NCI-H82 treated with DMSO at 0.1 percent for 48 hours (cell line): ENCODE measurements around the gene TNFSF12.

Experiments used
- DNase-seq: peaks from one replicate; lab custom pipeline; 2025; ENCODE audit not compliant: unreplicated experiment; lab: John Stamatoyannopoulos, UW

Gene TNFSF12

DNA sequence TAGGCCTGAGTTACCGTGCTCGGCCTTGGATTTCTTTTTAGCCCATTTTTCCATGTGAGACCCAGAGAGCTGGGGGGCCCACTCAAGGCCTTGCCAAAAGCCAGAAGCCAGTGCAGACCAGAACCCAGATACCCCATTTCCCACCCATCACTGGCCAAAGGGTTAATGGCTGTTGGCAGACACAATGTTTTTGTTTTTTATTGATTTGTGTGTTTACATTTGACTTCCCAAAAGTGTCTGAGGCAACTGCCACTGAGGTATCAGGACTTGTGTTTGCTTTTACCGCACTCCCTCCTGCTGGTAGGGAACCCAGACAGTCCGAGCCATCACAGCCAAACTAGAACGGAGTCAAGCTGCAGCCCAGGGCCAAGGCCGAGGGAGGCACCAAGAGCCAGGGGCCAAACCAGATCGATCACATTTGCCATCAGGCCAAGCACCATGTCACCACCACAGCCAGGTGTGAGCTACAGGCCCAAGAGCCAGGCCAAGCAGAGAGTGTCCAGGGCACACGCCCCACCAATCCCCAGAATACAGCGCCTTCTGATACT lies 7.7 kb upstream of the TNFSF12 start:
- no peak for DNase-seq

DNA sequence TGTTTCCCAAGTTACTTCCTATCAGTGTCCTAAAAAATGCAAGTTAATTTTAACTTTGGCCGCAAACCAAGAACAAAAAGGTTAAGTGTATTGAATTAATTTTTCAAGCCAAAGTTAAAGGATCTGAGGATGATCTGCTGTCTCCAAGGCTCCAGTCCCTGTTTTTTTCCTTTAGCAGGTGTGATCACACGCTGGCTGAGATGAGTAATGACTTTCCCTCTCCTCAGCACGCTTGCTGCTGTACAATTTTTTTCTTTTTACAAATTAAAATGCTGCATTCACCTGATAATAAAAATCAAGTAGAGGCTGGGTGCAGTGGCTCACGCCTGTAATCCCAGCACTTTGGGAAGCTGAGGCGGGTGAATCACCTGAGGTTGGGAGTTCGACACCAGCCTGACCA lies 3.9 kb upstream of the TNFSF12 start:
- no peak for DNase-seq

DNA sequence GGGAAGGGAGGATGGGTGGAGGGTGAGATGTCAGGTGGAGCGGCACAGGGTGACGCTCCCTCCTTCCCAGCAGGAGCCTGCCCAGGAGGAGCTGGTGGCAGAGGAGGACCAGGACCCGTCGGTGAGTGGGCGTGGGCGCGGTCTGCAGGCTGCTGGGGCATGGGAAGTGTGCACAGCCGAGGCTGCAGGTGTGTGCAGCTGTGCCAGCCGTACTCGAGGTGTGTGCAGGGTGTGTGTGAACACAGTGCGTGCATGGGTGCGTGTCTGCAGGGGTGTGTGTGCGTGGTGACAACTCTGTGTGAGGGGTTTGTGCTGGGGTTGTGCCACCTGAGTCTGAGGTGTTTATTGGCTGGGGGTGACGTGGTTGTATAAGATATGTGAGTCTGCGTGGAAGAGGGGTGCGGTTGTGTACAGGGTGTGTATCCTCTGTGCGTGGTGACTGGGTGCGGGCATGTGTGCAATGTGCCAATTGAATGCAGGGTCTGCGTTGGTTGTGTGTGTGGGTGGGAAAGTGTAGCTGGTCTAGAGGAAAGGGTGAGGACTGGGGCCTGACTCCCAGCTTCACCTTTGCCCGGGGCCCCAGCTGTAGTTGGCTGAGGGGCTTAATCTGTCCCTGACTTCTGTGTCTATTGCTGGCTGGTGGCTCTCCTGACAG lies 670 bp downstream of the TNFSF12 start:
- DNase-seq: no peak

DNA sequence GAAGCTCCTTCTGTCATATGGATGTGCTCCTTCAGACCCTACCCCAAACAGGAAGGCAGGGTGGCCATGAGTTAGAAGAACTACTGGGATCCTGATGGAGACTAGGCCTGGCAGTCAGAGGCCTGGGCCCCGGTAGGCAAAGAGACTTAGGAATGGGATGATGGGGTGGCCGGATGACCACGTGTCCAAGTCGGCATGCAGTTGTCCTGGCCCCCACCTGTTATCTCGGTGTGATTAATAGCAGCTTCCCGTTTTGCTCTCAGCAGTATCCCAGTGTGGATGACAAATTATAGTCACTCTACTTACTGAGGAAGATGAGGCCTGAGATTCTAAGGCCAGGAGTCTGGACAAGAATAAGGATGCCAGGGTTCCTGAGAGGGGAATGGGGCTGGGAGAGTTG lies 1.5 kb downstream of the TNFSF12 start:
- no peak for DNase-seq

DNA sequence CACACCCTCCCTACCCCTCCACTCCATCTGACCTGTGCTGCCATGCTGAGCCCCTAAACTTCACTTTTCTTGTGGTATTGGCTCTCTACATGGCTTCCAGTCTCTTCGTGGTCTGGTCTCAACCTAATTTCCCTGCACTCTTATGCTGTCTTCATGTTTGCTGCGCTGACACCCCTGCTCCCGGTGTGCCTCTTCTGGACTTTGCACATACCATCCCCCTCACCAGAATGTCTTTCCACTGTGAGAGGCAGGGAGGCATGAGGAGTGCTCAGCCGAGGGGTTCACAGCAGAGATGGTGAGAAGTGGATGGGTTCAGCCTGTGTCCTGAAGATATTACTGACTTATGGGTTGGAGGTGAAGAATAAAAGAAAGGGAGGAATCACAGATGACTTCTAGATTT lies 2.5 kb downstream of the TNFSF12 start:
- no peak for DNase-seq

DNA sequence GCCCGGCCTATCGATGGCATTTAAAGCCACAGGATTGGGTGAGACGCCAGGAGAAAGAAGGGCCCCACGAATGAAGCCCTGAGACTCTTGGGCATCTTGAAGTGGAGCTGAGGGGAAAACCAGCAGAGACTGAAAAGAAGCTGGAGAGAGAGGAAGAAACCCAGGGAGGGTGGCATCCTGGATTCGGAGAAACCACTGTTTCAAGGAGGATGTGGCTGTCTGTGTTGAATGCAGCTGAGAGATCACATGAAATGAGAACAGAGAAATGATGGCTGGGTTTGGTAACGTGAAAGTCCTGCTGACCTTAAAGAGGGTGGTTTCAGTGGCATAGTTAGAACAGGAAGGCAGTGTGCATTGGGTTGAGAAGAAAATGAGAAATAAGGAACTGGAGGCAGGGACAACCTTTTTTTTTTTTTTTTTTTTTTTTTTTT lies 3.8 kb downstream of the TNFSF12 start:
- DNase-seq: no peak

DNA sequence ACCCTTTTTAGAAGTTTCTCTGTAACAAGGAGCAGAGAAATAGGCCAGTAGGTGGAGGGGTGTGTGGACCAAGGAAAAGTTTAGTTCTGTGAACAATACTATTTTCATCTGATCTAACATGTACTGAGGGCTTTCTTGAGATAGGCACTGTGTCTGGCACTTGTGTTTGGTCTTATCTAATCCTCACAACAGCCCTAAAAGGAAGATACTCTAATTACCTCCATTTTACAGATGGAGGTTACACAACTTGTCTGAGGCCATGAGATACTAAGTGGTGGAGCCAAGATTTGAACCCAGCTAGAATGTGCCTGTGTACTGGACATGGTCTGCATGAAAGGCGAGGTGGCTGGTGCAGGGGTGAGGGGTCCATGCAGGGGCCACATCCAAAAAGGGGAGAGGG lies 4.5 kb downstream of the TNFSF12 start:
- no peak for DNase-seq

DNA sequence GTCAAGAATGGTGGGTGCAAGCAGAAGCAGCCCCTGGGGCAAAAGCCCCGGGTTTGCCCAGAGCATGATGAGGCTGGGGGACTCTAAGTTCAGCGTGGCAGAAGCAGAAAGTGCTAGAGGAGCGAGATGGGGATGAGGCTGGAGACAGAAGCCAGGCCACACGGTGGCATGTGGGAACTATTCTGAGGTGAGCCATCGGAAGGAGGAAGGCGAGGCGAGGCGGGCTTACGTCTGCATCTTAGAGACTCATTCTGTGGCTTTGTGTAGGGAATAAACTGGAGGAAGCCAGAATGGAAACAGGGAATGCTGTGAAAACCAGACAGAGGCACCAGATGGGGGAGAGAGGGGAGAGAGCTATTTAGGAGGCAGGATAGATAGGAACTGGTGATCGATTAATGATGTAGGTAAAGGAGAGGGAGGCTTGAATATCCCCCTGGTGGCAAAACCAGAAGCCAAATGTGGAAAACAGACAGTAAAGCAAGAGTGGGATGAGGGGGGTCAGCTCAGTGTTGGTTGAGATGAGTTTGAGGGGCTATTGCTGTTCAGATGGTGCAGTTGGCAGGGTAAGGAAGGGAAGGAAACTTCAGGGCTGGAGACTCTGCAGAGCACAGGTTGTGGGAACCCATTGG lies 6.6 kb downstream of the TNFSF12 start:
- DNase-seq: no peak

DNA sequence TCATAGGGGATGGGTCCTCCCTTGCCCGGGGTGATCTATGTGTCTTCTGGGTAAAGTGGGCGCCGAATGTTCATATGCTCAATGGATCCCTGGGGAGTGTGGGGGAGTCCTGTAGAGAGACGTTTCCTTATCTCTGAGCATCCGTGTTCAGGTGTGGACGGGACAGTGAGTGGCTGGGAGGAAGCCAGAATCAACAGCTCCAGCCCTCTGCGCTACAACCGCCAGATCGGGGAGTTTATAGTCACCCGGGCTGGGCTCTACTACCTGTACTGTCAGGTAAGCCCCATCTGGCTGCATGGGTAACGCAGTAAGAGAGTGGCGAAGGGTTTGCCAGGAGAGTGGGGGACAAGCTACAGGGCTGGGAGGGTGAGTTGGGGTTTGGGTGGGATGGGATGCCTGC lies 7.8 kb downstream of the TNFSF12 start:
- no peak for DNase-seq

DNA sequence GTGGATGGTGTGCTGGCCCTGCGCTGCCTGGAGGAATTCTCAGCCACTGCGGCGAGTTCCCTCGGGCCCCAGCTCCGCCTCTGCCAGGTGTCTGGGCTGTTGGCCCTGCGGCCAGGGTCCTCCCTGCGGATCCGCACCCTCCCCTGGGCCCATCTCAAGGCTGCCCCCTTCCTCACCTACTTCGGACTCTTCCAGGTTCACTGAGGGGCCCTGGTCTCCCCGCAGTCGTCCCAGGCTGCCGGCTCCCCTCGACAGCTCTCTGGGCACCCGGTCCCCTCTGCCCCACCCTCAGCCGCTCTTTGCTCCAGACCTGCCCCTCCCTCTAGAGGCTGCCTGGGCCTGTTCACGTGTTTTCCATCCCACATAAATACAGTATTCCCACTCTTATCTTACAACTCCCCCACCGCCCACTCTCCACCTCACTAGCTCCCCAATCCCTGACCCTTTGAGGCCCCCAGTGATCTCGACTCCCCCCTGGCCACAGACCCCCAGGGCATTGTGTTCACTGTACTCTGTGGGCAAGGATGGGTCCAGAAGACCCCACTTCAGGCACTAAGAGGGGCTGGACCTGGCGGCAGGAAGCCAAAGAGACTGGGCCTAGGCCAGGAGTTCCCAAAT lies 8.4 kb downstream of the TNFSF12 start:
- no peak for DNase-seq

DNA sequence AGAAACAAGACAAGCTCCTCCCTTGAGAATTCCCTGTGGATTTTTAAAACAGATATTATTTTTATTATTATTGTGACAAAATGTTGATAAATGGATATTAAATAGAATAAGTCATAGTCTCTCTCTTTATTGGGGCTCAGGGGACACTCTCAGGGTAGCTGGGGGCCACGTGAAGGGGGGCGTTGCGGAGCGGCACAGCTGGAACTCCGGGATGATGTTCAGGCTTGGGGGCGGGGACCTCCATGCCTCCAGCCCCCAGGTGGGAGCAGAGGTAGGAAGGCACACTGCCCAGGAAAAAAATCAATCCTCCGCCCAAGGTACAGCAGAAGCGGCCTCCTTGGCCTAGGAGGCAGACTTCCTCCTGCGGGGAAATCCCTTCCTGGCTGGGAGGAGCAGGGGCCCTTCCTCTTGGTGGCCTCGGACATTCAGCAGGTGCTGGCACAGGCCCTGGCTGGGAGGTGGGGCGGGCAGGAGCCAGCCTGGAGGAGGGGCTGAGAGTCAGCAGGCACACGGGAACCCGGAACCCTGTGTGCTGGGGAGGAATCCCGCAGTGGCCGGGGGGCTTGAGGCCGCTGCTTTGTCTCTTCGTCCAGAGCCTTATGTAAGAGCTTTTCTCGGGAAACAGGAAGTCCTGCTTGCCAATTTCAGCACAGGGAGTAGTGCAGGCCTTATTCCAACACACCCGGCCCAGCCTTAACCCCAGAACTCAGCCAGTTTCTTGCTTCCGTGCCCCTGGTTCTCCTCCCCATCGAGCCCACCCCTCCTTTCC lies 9.1 kb downstream of the TNFSF12 start:
- no peak for DNase-seq

DNA sequence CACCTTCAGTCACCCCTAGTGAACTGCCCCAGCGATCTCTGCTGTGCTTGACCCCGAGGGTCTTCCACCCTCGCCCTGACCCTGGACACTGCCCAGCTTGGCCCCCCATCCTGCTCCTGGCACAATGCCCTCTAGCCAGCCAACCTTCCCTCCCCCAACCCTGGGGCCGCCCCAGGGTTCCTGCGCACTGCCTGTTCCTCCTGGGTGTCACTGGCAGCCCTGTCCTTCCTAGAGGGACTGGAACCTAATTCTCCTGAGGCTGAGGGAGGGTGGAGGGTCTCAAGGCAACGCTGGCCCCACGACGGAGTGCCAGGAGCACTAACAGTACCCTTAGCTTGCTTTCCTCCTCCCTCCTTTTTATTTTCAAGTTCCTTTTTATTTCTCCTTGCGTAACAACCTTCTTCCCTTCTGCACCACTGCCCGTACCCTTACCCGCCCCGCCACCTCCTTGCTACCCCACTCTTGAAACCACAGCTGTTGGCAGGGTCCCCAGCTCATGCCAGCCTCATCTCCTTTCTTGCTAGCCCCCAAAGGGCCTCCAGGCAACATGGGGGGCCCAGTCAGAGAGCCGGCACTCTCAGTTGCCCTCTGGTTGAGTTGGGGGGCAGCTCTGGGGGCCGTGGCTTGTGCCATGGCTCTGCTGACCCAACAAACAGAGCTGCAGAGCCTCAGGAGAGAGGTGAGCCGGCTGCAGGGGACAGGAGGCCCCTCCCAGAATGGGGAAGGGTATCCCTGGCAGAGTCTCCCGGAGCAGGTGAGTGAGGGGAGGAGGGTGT lies 9.9 kb downstream of the TNFSF12 start, which contains the start of gene TNFSF13:
TNFSF13 (plus strand) TSS at position 207 of the 776 bp plus-strand sequence; CDS start at position 497, 290 bp downstream.
- DNase-seq: no peak

DNA sequence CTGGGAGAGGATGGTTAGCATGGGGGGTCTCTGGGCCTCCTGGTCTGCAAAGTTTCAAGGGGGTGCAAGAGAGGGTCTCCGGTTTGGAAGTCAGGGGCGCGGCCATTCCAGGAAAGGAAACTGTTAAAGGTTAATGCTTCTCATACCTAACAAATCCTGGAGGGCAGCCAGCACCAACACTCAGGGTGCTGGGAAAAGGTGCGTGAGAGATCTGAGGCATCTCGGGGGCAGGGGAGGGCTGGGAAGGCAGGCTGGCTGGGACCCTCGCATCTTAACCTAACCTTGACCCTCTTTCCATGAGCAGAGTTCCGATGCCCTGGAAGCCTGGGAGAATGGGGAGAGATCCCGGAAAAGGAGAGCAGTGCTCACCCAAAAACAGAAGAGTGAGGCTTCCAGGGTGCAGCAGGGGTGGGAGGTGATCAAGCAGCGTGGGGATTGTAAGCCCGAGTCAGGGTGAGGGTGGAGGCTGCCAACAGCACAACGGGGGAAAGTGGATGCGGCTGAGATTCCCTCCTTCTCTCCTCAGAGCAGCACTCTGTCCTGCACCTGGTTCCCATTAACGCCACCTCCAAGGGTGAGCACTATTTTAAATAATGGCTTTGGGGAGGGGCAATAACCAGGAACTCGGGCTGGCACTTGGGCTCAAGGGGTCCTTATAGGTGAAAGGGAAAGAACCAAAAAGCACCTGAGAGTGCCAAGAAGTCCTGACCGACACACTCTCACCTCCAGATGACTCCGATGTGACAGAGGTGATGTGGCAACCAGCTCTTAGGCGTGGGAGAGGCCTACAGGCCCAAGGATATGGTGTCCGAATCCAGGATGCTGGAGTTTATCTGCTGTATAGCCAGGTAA lies 10.7 kb downstream of the TNFSF12 start:
- DNase-seq: no peak

DNA sequence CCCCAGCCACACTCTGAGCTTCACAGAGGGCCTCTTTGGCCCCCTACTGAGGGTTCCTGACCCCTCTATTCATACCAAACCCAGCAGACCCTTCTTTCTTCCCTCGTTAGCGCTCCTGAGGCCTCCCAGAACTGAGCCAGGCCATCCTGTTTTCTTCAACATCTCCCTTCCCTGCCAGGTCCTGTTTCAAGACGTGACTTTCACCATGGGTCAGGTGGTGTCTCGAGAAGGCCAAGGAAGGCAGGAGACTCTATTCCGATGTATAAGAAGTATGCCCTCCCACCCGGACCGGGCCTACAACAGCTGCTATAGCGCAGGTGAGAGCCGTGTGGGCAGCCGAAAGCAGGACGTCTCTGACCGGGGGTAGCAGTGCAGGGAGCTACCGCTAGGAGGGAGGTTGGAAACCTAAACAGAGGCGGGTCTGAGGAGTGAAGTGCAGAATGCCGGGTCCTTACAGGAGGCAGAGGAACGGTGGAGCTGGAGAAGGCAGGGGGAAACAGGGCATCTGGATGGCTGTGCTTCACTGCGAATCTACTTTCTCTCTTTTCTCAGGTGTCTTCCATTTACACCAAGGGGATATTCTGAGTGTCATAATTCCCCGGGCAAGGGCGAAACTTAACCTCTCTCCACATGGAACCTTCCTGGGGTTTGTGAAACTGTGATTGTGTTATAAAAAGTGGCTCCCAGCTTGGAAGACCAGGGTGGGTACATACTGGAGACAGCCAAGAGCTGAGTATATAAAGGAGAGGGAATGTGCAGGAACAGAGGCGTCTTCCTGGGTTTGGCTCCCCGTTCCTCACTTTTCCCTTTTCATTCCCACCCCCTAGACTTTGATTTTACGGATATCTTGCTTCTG lies 11.5 kb downstream of the TNFSF12 start:
- peak; percentile 34 for DNase-seq

DNA sequence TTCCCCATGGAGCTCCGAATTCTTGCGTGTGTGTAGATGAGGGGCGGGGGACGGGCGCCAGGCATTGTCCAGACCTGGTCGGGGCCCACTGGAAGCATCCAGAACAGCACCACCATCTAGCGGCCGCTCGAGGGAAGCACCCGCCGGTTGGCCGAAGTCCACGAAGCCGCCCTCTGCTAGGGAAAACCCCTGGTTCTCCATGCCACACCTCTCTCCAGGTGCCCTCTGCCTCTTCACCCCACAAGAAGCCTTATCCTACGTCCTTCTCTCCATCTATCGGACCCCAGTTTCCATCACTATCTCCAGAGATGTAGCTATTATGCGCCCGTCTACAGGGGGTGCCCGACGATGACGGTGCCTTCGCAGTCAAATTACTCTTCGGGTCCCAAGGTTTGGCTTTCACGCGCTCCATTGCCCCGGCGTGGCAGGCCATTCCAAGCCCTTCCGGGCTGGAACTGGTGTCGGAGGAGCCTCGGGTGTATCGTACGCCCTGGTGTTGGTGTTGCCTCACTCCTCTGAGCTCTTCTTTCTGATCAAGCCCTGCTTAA lies 12.2 kb downstream of the TNFSF12 start:
- peak; percentile 86 for DNase-seq

DNA sequence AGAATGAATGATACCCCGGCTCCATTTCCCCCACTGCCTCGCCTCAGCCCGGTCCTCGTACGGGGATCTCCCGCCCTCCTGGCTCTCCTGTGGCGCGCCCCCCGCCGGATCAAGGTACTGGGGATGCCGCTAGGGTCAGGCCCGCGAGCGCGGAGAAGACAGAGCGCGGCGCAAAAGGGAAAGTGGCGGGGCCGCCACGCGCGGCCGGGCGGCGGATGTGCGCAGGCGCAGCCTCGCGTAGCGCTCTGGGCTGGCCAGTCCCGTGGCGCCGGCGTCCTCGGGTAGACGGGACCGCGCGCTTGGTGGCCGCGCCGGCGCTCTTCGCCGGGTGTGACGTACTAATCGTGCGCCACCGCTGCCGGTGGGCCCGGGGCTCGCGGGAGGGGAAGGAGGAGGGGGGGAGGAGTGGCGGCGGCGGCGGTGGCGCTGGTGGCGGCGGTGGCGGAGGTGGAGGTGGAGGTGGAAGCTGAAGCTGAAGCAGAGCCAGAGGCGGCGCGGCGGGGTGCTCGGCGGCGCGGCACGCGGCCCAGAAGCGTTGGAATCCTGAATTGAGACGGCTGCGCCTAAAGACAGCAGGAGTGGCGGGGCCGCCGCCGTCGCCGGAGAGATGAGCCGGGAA lies 12.8 kb downstream of the TNFSF12 start, which contains the start of gene SENP3:
SENP3 (plus strand) TSS at position 331 of the 619 bp plus-strand sequence. CDS start 1,158 bp downstream, outside the sequence.
- peak; percentile 66 for DNase-seq

DNA sequence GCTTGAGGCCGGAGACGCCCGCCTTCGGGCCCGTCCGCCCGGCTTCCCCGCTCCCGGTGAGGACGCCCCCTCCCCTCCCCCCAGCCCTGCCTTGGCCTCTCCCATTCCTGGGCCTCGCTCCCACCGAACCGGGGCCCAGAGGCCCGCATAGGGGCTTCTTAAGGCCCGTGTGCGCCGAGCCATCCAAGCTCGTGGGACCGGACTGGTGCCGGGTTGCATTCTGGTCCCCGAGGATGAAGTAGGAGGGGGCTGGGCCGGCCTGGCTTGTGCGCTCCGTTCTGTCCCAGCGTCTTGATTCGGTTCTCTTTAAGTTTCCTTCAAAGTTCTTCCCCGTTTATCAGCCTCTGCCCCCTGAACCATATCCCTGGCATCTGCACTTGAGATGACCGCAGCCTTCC lies 13.3 kb downstream of the TNFSF12 start:
- no peak for DNase-seq
